ENCODE data around the gene DCHS2. TPM values are rescaled to one million over a fixed set of nuclear protein-coding genes. Genes with fewer than 3 reads are reported as not detected.

DCHS2 gene
- total and polyA plus RNA-seq, 2 experiments from 2014 or later, result 0.21 to 7.6 TPM

GRCh38 chr4:154414796-154415195, 76.8 kb downstream of the DCHS2 start (continued):
- TF ChIP-seq JUNB (IDR thresholded peaks at IDR 0.05; ENCODE audit: unreplicated experiment) (no peak), EZH2 (IDR thresholded peaks at IDR 0.05; ENCODE audit: low read depth, unreplicated experiment) (no peak), CTCF (conservative IDR thresholded peaks at IDR 0.05; ENCODE audit: low read depth in 2 of 2) (no peak)

GRCh38 chr4:154414371-154414770, 77.2 kb downstream of the DCHS2 start:
- Histone ChIP-seq H3K4me2 (0 out of 2 replicates have a peak overlapping the region, but pooled peaks have one; percentile 33), H3K27ac (ENCODE audit: low read depth) (no peak overlapping the region), H3K36me3 (ENCODE audit: insufficient read depth) (no peaks in the 10 kb centered on the region), H3K9me2 (ENCODE audit: insufficient read depth) (no peaks in the 10 kb centered on the region), H3F3A (replicated peaks; ENCODE audit: low read depth) (no peaks in the 10 kb centered on the region), H3K4me3 (no peak overlapping the region), H3K79me2 (replicated peaks; ENCODE audit: insufficient read depth) (no peaks in the 10 kb centered on the region), H3K4me1 (ENCODE audit: insufficient read depth) (peaks cover 11% of the 10 kb centered on the region; the same call in 1 of the 2 replicates), H4K20me1 (replicated peaks; ENCODE audit: insufficient read depth) (no peaks in the 10 kb centered on the region), H3K27me3 (ENCODE audit: insufficient read depth) (peaks cover 17% of the 10 kb centered on the region), H2AFZ (no peak overlapping the region)
- Mint-ChIP-seq H3K4me1 (peaks cover 15% of the 10 kb centered on the region), H3K9me3 (no peaks in the 10 kb centered on the region), H3K27me3 (ENCODE audit: insufficient read depth, low read depth, poor library complexity) (peaks cover 11% of the 10 kb centered on the region), H3K36me3 (ENCODE audit: low read depth) (no peaks in the 10 kb centered on the region), H3K27ac (no peak overlapping the region), H3K4me3 (no peak overlapping the region)
- no peak for DNase-seq (ENCODE audit: low spot score)
- no peak for ATAC-seq
- TF ChIP-seq CREB1 (CRISPR knock-in tag; IDR thresholded peaks at IDR 0.05; ENCODE audit: low read depth) (no peak), ETS1 (IDR thresholded peaks at IDR 0.05) (no peak), NANOG (IDR thresholded peaks at IDR 0.05; ENCODE audit: borderline replicate concordance) (no peak), JUNB (IDR thresholded peaks at IDR 0.05; ENCODE audit: unreplicated experiment) (no peak), ZNF462 (CRISPR knock-in tag; IDR thresholded peaks at IDR 0.05) (no peak), POLR2AphosphoS5 (IDR thresholded peaks at IDR 0.05; ENCODE audit: low read depth) (no peak), EZH2phosphoT487 (IDR thresholded peaks at IDR 0.05; ENCODE audit: unreplicated experiment) (no peak), ZNF114 (CRISPR knock-in tag; IDR thresholded peaks at IDR 0.05) (no peak), REST (IDR thresholded peaks at IDR 0.05; ENCODE audit: unreplicated experiment) (no peak)

Data from GM23338 (cell line).